CD4-positive, alpha-beta T cell treated with Interleukin-4 for 4 hours (primary cell): ENCODE data around the gene SENP2.
"Not testable (repeated sequence)": the region's sequence is repeated elsewhere in the genome, so short reads cannot be mapped to it uniquely, and the experiment has no call there.

Experiments used
- DNase-seq: peaks from one replicate; pipeline ENCODE4 v3.0.0-alpha.2; 2020

The SENP2 gene

DNA sequence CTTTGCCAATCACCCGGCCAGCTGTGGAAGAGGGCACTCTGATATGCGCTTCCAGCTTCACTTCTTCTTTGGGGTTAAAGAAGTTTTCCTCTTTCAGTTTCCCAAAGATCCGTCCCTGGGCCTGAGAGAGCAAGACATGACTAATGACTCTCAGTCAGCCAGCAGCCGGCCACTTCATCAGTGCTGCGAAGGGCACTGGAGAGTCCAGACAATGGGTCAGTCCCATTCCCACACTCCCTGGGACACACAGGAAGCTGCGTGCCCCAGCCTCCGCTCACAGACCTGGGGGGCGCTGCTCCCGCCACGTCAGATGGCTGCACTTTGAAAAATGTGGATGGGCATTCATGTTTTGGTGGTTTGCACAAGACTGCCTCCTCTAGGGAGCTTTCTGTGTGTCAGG is 63.3 kb downstream of the SENP2 start:
- no peak for DNase-seq

GRCh38 chr3:185651971-185652370 is 65.9 kb downstream of the SENP2 start:
- no peak for DNase-seq

DNA sequence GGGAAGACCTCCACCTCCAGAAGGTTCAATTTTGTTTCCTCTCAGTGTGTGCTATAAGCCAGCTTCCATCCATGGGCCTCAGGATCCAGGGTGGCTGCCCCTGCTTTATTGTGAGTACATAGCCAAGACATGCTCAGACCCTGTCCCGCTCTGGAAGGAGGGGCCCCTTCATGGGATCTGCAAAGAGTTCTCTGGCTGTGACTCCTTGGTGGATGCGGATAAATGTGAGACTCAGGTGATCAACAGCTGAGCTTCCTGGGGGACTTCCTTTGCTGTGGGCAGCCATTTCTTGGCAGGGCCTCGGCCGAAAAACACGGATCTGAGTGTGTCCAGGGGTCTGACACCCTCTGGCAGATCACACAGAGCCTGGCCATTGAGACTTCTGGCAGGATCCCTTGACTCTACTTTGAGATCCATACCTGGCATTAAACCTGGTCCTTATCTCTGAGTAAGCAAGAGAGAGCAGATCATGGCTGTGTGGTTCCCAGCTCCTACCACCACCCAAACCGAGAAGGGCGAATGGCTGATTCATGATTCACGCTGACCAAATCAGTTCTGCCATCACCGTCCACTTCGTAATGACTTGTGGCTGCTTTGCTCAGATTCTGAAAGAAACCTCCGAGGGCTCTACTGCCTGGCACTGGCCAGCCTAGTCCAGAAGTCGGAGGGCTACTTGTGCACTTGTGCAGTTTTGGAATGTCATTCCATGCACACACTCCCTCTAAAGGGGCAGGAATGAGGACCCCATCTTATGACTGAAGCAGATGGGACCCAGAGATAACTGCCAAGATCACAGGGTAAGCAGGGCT is 68.1 kb downstream of the SENP2 start:
- DNase-seq, result no peak

- no peak for DNase-seq
These were observed 68.7 kb downstream of the SENP2 start for GRCh38 chr3:185654758-185655145.

DNA sequence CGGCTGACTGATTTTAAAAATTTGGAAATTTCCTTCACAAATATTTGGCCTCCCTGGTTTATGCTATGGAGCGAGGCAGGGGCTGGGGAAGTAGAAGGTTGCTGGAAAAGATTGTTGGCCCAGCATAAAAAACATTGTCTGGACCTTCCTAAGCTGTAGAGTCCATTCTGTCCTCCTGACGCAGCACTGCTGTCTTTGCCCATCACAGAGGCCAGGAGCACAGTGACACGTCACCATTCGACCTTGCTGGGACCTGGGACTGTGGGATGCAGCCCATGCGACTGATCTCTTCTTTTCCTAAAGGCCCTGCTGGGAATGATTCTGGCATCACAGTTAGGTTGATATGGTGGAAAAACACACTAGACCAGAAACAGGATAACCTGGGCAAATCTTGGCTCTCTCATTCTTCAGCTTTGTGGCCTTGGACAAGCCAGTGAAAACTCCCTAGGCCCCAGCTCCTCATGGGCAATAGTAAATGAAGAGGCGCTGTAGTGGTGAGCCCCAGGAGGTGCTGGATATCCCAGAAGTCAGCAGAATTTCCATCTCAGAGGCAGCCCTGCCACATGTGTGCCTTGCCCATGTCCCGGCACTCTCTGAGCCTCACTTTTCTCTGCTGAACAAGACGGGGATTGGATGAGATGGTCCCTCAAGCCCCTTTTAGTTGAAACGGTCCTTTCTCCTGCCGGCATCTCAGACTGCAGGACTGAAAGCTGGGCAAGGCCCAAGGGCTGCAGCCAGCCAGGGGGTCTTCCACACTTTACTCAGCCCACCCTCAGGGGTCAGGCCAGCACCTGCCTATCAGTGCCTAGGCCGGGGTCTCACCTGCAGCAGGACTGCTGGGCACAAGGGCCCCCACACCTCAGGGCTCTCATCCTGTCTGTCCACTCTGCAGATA is 69.6 kb downstream of the SENP2 start:
- DNase-seq, result no peak

- DNase-seq, result no peak
These were observed 70.3 kb downstream of the SENP2 start for GRCh38 chr3:185656321-185656840.

- DNase-seq, result no peak
These were observed 71.1 kb downstream of the SENP2 start for GRCh38 chr3:185657211-185657610.

- no peak for DNase-seq
These were observed 71.8 kb downstream of the SENP2 start for GRCh38 chr3:185657691-185658503.

GRCh38 chr3:185658504-185658912 is 72.4 kb downstream of the SENP2 start:
- DNase-seq, result no peak

GRCh38 chr3:185658943-185659342 is 72.8 kb downstream of the SENP2 start:
- no peak for DNase-seq

DNA sequence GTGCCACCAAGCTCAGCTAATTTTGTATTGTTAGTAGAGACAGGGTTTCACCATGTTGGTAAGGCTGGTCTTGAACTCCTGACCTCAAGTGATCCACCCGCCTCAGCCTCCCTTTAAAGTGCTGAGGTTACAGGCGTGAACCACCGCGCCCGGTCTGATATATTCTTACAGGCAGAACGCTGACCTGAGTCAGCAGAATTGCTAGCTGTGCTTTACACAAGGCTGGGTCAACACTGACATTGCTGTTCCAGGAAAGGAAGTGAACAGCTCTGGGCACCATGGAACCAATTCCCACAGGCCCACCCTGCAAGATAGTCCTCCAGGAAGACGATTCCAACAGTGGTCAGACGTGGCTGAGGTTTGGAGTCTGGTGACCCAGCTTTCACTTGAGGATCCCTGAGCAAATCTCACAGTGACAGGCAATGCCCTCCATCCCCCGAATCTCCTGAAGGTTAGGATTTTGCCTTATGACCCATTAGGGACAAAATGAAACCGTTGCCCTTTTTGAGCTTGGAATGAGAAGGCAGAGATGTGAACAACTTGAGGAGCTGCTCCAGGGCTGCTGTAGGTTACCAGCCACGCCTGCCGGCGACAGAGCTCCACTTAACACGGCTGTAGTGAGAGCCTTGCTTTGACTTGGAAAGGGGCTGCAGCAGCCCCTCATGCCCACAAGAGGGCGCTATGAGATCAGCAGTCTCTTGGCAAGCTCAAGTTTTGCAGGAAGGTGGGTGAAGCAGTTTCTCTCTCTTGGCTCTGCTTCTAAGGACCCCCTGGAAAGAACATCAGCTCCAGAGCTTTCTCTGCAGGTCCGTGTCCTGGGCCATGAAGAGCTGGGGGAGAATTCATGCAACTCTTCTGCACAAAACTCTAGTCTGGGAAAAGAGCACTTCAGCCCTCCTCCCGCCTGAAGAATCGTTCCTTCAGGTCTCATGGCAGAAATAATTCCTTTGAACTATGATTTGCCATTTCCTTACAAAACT is 74.1 kb downstream of the SENP2 start:
- DNase-seq, result peak; percentile 50

DNA sequence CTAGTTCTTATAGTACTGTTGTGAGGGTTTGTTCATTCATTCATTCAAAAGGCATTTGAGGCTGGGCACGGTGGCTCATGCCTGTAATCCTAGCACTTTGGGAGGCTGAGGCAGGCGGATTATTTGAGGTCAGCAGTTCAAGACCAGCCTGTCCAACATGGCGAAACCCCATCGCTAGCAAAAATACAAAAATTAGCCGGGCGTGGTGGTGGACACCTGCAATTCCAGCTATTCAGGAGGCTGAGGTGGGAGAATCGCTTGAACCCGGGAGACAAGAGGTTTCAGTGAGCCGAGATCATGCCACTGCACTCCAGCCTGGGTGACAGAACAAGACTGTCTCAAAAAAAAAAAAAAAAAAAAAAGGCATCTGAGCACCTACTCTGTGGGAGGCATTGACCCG is 75.2 kb downstream of the SENP2 start:
- DNase-seq, result not testable (repeated sequence)

GRCh38 chr3:185661772-185662171 is 75.7 kb downstream of the SENP2 start:
- DNase-seq, result no peak

- DNase-seq, result no peak
These were observed 77.8 kb downstream of the SENP2 start for GRCh38 chr3:185663929-185664328.

GRCh38 chr3:185667574-185667973 is 81.5 kb downstream of the SENP2 start:
- DNase-seq, result no peak

GRCh38 chr3:185677146-185677829 is 91.2 kb downstream of the SENP2 start:
- DNase-seq, result peak; percentile 4

- no peak for DNase-seq
These were observed 91.9 kb downstream of the SENP2 start for GRCh38 chr3:185678027-185678426.

- no peak for DNase-seq
These were observed 94.1 kb downstream of the SENP2 start for GRCh38 chr3:185680231-185680630.
